ENCODE results near the gene EYA4. TPM values are rescaled to one million over a fixed set of nuclear protein-coding genes. Genes with fewer than 3 reads are reported as not detected.

The EYA4 gene
- polyA plus RNA-seq, 2 of the 4 experiments (the other 2 are of a cell fraction), result 14.4 to 28.3 TPM

GRCh38 chr6:133567636-133568035 lies 326.5 kb downstream of the EYA4 start:
- peak overlapping the region; percentile 93 to 98 for H3K27ac ChIP-seq
- H3K4me2 ChIP-seq, result peak overlapping the region; percentile 14; the same call in 2 of the 3 replicates
- no peak for DNase-seq (ENCODE audit: low read depth in 1 of 2, low spot score in 1 of 2)
- WGBS (ENCODE audit: missing lambda C conversion rate), result 60% methylated on average over 6 of the region's 6 CpGs
- H3K4me1 ChIP-seq, result peaks cover 30% of the 10 kb centered on the region
- FAIRE-seq, result no peak
- POLR2A ChIA-PET, result no interaction called here
- no peak for TF ChIP-seq REST (IDR thresholded peaks at IDR 0.05)
- no peak for TF ChIP-seq POLR2AphosphoS2 (conservative IDR thresholded peaks at IDR 0.05; ENCODE audit: low read length)
- TF ChIP-seq POLR2A (IDR thresholded peaks at IDR 0.05; ENCODE audit: low read length), result no peak
- no peak for TF ChIP-seq ZSCAN20 (CRISPR knock-in tag; IDR thresholded peaks at IDR 0.05)
- no peak for TF ChIP-seq SREBF2 (IDR thresholded peaks at IDR 0.05)
- TF ChIP-seq ZC3H11A (IDR thresholded peaks at IDR 0.05), result no peak
- TF ChIP-seq NR3C1 (IDR thresholded peaks at IDR 0.05), result no peak
- no peak for TF ChIP-seq RAD21 (conservative IDR thresholded peaks at IDR 0.05 in 1 of 2, IDR thresholded peaks at IDR 0.05 in 1 of 2)
- TF ChIP-seq ZNF302 (CRISPR knock-in tag; IDR thresholded peaks at IDR 0.05), result no peak
- no peak for TF ChIP-seq RNF2 (IDR thresholded peaks at IDR 0.05; ENCODE audit: borderline replicate concordance, low read depth)
- TF ChIP-seq PBX3 (IDR thresholded peaks at IDR 0.05), result no peak
- TF ChIP-seq EHMT2 (IDR thresholded peaks at IDR 0.05; ENCODE audit: low read depth), result no peak
- TF ChIP-seq NPAS2 (CRISPR knock-in tag; IDR thresholded peaks at IDR 0.05; ENCODE audit: borderline replicate concordance), result no peak
- TF ChIP-seq HES2 (IDR thresholded peaks at IDR 0.05), result no peak
- TF ChIP-seq MAZ (IDR thresholded peaks at IDR 0.05; ENCODE audit: borderline replicate concordance, low read depth, low read length), result no peak
- no peak for TF ChIP-seq SMC3 (IDR thresholded peaks at IDR 0.05)
- TF ChIP-seq RCOR1 (IDR thresholded peaks at IDR 0.05; ENCODE audit: low read depth, low read length), result no peak
- TF ChIP-seq HEYL (CRISPR knock-in tag; IDR thresholded peaks at IDR 0.05), result no peak
- no peak for TF ChIP-seq KDM1A (IDR thresholded peaks at IDR 0.05; ENCODE audit: low read depth)
- no peak for TF ChIP-seq NFE2L2 (conservative IDR thresholded peaks at IDR 0.05; ENCODE audit: low read length)
- 0 out of 3 replicates have a peak, but pooled peaks cover 4% of the 10 kb centered on the region for H3K9me3 ChIP-seq
- H3K4me3 ChIP-seq, result no peak overlapping the region
- ATAC-seq, result no peak; a peak in 1 of 6 replicates
- CTCF ChIA-PET, result interaction anchor here (1.9 to 3.4 kb wide), 5 partner anchors 8 to 353 kb away, joined by 7 to 82 read pairs (median 19); no protein-coding TSS in a partner anchor

- peak; percentile 92 to 96 for DNase-seq (ENCODE audit: low read depth in 1 of 2, low spot score in 1 of 2)
- H3K27ac ChIP-seq, result peak overlapping the region; percentile 93 to 98
- peaks cover 30% of the 10 kb centered on the region for H3K4me1 ChIP-seq
- H3K4me3 ChIP-seq, result peak overlapping the region; percentile 43
- CTCF ChIA-PET, result interaction anchor here (0.6 to 3.4 kb wide), 64 partner anchors 10 to 738 kb away, joined by 3 to 82 read pairs (median 5); no protein-coding TSS in a partner anchor
- FAIRE-seq, result peak; percentile 97
- ATAC-seq, result peak; percentile 98 to 100
- peak overlapping the region; percentile 98 for H3K4me2 ChIP-seq
- WGBS (ENCODE audit: missing lambda C conversion rate), result under 1% methylated on average over 18 of the region's 18 CpGs
- POLR2A ChIA-PET, result interaction anchor here (1.0 to 1.4 kb wide), 5 partner anchors 177 to 746 kb away, joined by 3 to 12 read pairs (median 7); no protein-coding TSS in a partner anchor
- H3K9me3 ChIP-seq, result 0 out of 3 replicates have a peak, but pooled peaks cover 4% of the 10 kb centered on the region
- TF ChIP-seq MAFK (IDR thresholded peaks at IDR 0.05; ENCODE audit: partially characterized antibody) (peak; percentile 96), RCOR1 (IDR thresholded peaks at IDR 0.05; ENCODE audit: low read depth, low read length) (no peak), GATA3 (IDR thresholded peaks at IDR 0.05; ENCODE audit: borderline replicate concordance) (peak; percentile 62; the same call in 1 of the 2 replicates), EHF (CRISPR knock-in tag; IDR thresholded peaks at IDR 0.05) (0 out of 2 replicates have a peak, but pooled peaks have one; percentile 19), HMGXB4 (CRISPR knock-in tag; IDR thresholded peaks at IDR 0.05; ENCODE audit: borderline replicate concordance) (no peak), NFE2L2 (conservative IDR thresholded peaks at IDR 0.05; ENCODE audit: low read length) (peak; percentile 73), JUN (IDR thresholded peaks at IDR 0.05) (peak; percentile 69 to 84; a peak in 3 of 5 replicates), HDAC2 (IDR thresholded peaks at IDR 0.05) (no peak), ZSCAN20 (CRISPR knock-in tag; IDR thresholded peaks at IDR 0.05) (peak; percentile 57; the same call in 1 of the 2 replicates), ZNF302 (CRISPR knock-in tag; IDR thresholded peaks at IDR 0.05) (no peak), ATOH8 (CRISPR knock-in tag; IDR thresholded peaks at IDR 0.05; ENCODE audit: low read depth) (no peak), MAX (IDR thresholded peaks at IDR 0.05) (peak; percentile 86), JUNB (IDR thresholded peaks at IDR 0.05) (peak; percentile 69)
Observed at GRCh38 chr6:133568970-133569889, 328.1 kb downstream of the EYA4 start.
